T-helper 17 cell (primary cell): ENCODE data around the gene CC2D1A. TPM values are rescaled to one million over a fixed set of nuclear protein-coding genes. Genes with fewer than 3 reads are reported as not detected.

ENCODE experiments used
- ATAC-seq: fragments of 150-1000 bp; cut with Tn5 transposase; 2 replicates; pipeline ENCODE4 v1.10.0; 2021; ENCODE audit warnings: mild to moderate bottlenecking, moderate library complexity
- DNase-seq, 3 donors: peaks; one replicate each; pipeline versions ENCODE4 v3.0.0 to v3.0.0-alpha.2; 2020 to 2021
- H3K9me3 ChIP-seq: one replicate; pipeline ENCODE4 v1.7.0; 2013; ENCODE audit warnings: low read length, mild to moderate bottlenecking; ENCODE audit not compliant: control insufficient read depth, poor library complexity, severe bottlenecking
- H3K27ac Mint-ChIP-seq: one replicate; pipeline ENCODE4 v1.8.0; 2022; ENCODE audit warnings: mild to moderate bottlenecking, moderate library complexity, mixed read lengths
- H3K27me3 Mint-ChIP-seq: one replicate; pipeline ENCODE4 v1.8.0; 2022; ENCODE audit warnings: mixed read lengths
- H3K36me3 Mint-ChIP-seq: one replicate; pipeline ENCODE4 v1.8.0; 2022; ENCODE audit warnings: low read depth, mixed read lengths
- H3K4me1 Mint-ChIP-seq: one replicate; pipeline ENCODE4 v1.8.0; 2022; ENCODE audit warnings: mild to moderate bottlenecking, mixed read lengths
- H3K4me3 Mint-ChIP-seq: one replicate; pipeline ENCODE4 v1.8.0; 2022; ENCODE audit warnings: mild to moderate bottlenecking, moderate library complexity, mixed read lengths
- total RNA-seq, 4 donors: library from RNA in 2 of 4; stranded (reverse) in 2 of 4; gene quantifications; one replicate each; pipeline ENCODE4 v1.2.3 and lab custom pipeline; 2022 to 2026

CC2D1A gene
- total RNA-seq (10 to 100 TPM; 22.5 to 24.4 TPM), total RNA-seq (lab: John Stamatoyannopoulos, UW) (27.6 to 38.5 reads per million in 2 donors)

DNA sequence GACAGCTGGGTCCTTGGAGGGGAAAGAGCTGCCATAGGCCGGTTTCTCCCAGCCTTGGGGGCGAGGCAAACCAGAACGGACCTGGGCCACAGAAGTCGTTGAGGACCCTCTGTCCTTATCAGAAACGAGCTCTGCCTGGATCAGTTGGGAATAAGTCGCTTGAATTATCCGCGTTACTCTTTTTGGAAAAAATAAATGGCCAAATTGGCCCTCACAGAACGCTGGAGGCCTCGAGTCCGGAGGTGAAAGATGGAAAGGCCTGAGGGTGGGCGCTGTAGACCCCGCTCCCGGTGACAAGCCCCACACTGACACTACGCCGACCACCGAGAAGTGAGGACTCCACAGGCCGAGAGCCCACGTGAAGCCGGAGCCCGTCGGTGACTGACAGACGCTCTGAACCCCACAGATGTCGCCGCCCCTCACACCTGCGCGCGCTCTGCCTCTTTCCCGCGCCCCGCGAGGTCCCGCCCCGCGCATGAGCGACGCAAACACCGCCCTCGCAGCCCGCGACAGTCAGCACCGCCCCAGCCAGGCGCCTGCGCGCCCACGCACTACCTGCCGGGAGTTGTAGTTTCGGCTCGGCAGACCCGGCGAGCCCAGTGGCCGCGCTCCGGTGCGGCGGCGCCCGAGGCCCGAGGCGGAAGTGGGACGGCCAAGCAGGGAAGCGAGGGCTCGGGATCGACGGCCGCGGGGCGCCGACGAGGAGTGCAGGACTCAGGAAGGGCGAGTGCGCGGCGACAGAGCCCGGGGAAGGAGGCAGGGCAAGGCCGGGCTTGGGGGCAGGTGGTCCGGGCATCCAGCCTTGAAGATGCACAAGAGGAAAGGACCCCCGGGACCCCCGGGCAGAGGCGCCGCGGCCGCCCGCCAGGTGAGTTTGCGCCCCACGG lies at the start of gene CC2D1A, which contains the start of gene BRME1:
Gene CC2D1A (plus strand): TSS at position 568 of the 887 bp plus-strand sequence. CDS start 241 bp downstream, at position 809.
Gene BRME1 (minus strand): TSS at position 484 of the 887 bp plus-strand sequence. CDS start 1,225 bp downstream, outside the sequence.
- Mint-ChIP-seq H3K27me3 (no peaks in the 10 kb centered on the region), H3K4me1 (peaks cover 10% of the 10 kb centered on the region), H3K27ac (peak within 1 kb of the TSS; percentile 29), H3K4me3 (peak within 1 kb of the TSS; percentile 88), H3K36me3 (no peaks in the 10 kb centered on the region)
- no peaks in the 10 kb centered on the region for H3K9me3 ChIP-seq
- DNase-seq = peak; percentile 90 to 93 (median 92)
- ATAC-seq = peak; percentile 100

GRCh38 chr19:13856497-13856896 lies 49.5 kb upstream of the CC2D1A start:
- Mint-ChIP-seq H3K36me3 (no peaks in the 10 kb centered on the region), H3K4me1 (peaks cover 11% of the 10 kb centered on the region), H3K27ac (no peak overlapping the region), H3K27me3 (no peaks in the 10 kb centered on the region), H3K4me3 (no peak overlapping the region)
- ATAC-seq = no peak
- no peak for DNase-seq
- H3K9me3 ChIP-seq = no peaks in the 10 kb centered on the region

DNA sequence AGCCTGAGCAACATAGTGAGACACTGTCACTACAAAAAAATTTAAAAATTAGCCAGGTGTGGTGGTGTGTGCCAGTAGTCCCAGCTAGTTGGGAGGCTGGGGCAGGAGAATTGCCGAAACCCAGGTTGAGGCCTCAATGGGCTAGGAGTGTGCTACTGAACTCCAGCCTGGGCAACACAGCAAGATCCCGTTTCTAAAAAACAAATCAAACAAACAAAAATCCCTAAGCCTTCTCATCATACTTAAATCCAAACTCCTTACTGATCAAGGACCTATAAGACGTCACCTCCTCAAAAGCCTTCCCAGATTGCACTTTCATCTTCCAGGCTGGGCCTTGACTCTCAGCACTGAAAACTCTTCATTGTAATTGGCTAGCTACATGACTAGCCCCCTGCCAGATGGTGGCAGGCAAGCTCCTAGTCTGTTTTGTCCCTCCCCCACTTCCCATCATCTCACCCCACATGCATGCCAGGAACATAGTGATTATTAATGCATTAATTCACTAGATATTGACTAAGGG lies 46.6 kb upstream of the CC2D1A start:
- DNase-seq (no peak), ATAC-seq (no peak)
- Mint-ChIP-seq H3K4me1 (peaks cover 29% of the 10 kb centered on the region), H3K27ac (peak overlapping the region; percentile 99), H3K36me3 (peaks cover 2% of the 10 kb centered on the region), H3K4me3 (peak overlapping the region; percentile 52), H3K27me3 (peaks cover 9% of the 10 kb centered on the region)
- no peaks in the 10 kb centered on the region for H3K9me3 ChIP-seq

GRCh38 chr19:13860679-13861391 lies 45.2 kb upstream of the CC2D1A start:
- DNase-seq (no peak), ATAC-seq (no peak)
- Mint-ChIP-seq H3K4me1 (peaks cover 31% of the 10 kb centered on the region), H3K27ac (peak overlapping the region; percentile 99), H3K4me3 (peak overlapping the region; percentile 97), H3K27me3 (peaks cover 13% of the 10 kb centered on the region), H3K36me3 (peaks cover 4% of the 10 kb centered on the region)
- H3K9me3 ChIP-seq = no peaks in the 10 kb centered on the region

DNA sequence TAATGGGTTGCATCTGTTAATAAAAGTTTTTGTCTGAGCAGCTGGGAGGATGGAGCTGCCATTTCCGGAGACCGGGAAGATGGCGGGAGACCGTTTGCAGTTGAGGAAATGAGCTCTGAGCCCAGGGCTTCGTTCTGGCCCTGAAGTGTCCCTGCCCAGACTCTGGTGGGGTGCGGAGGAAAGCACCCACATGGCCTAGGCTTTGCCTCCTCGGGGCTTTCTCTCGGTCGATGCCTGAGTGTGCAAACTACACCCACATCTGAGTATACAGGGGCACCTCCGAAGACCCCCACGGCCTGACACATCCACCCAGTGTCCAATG lies 44.6 kb upstream of the CC2D1A start:
- DNase-seq (peak in 1 of 3 donors; percentile 49), ATAC-seq (peak; percentile 32)
- peaks cover 16% of the 10 kb centered on the region for H3K27me3 Mint-ChIP-seq

DNA sequence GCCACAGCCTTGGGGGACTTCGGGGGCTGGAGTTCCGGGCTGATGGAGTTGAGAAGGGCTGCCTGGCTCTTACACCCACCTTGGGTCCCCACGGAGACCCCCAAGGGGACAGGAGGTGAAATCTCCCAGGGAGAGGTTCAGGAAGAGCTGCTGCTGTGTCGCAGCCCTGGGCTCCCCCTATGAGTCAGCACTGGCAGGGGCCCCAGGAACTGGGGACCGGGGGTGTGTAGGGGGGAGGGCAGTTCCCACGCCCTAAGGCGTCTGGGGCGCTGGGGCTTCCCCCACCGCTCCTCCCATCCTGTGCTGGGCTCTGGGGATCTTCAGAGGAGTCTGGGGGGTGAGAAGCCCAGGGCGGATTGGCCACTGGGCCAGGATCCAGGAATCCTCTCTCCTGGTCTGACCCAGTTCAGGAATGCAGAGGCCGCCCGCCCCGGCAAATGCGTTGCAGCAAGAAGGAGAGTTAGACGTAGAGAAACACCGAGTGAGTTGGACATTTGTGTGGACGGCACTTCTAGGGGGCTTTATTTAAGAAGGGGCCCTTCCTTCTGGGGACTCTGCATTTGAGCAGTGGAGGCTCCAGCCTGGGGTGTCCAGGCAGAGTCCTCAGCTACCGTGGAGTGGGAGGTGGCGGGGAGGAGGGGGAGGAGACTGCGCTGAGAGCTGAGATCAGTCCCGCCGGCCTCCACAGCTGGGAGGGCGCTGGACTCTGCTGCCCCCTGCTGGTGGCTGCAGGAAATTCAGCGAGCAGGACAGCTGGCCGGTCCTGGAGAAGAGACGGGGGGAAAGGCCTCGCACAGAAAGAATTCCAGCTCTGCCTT lies 44.1 kb upstream of the CC2D1A start:
- Mint-ChIP-seq H3K4me3 (peak overlapping the region; percentile 97), H3K27me3 (peaks cover 22% of the 10 kb centered on the region), H3K36me3 (peaks cover 9% of the 10 kb centered on the region), H3K27ac (peak overlapping the region; percentile 99), H3K4me1 (peaks cover 38% of the 10 kb centered on the region)
- peak; percentile 91 for ATAC-seq
- no peaks in the 10 kb centered on the region for H3K9me3 ChIP-seq
- peak; percentile 83 to 91 (median 86) for DNase-seq

More for the DNA sequence above, 44.6 kb upstream of the CC2D1A start:
- H3K27ac Mint-ChIP-seq = peak overlapping the region; percentile 99
- H3K9me3 ChIP-seq = no peaks in the 10 kb centered on the region
- peaks cover 5% of the 10 kb centered on the region for H3K36me3 Mint-ChIP-seq
- peaks cover 34% of the 10 kb centered on the region for H3K4me1 Mint-ChIP-seq
- peak overlapping the region; percentile 97 for H3K4me3 Mint-ChIP-seq

DNA sequence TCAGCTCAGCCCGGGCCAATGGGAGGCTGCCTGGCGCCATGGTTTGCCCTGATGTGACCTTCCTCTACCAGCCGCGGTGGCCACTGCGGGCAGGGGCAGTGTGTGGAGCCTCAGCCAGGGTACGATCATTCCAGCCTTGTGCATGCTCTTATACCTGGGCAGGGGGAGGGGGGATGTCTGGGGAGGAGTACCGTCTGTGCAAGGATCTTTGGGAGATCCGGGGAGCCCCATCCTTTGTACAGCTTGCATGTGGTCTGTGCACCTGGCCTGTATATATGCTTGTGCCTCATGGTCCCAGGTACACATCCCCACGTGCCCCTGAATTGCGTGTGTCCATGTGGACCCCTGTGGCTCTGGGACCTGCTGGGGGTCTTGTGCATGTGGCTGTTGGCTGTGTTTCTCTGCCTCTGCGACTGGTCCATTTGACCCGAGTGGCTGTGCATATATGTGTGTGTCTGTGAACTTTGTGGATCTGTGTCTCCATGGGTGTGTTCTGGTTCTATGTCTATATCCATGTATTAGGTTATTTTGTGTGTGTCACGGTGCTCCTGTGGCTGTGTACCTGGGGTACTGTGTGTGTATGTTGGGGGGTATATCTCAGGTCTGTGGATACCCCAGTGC lies 41.8 kb upstream of the CC2D1A start:
- H3K36me3 Mint-ChIP-seq = peaks cover 11% of the 10 kb centered on the region
- peak overlapping the region; percentile 87 for H3K4me3 Mint-ChIP-seq
- peaks cover 33% of the 10 kb centered on the region for H3K27me3 Mint-ChIP-seq
- peaks cover 40% of the 10 kb centered on the region for H3K4me1 Mint-ChIP-seq
- ATAC-seq (no peak), DNase-seq (no peak)
- H3K9me3 ChIP-seq = no peaks in the 10 kb centered on the region
- peak overlapping the region; percentile 45 for H3K27ac Mint-ChIP-seq

GRCh38 chr19:13864667-13865570 lies 41.1 kb upstream of the CC2D1A start:
- Mint-ChIP-seq H3K4me1 (peaks cover 36% of the 10 kb centered on the region), H3K27me3 (peaks cover 33% of the 10 kb centered on the region), H3K27ac (peak overlapping the region; percentile 45), H3K36me3 (peaks cover 11% of the 10 kb centered on the region), H3K4me3 (peak overlapping the region; percentile 87)
- no peak for ATAC-seq
- no peaks in the 10 kb centered on the region for H3K9me3 ChIP-seq
- no peak for DNase-seq

GRCh38 chr19:13865571-13866462 lies 40.2 kb upstream of the CC2D1A start:
- Mint-ChIP-seq H3K4me3 (peak overlapping the region; percentile 87), H3K4me1 (peaks cover 34% of the 10 kb centered on the region), H3K27me3 (peaks cover 33% of the 10 kb centered on the region), H3K36me3 (peaks cover 11% of the 10 kb centered on the region), H3K27ac (peak overlapping the region; percentile 29)
- ATAC-seq = no peak
- no peak for DNase-seq
- H3K9me3 ChIP-seq = no peaks in the 10 kb centered on the region

GRCh38 chr19:13866463-13867046 lies 39.4 kb upstream of the CC2D1A start:
- peaks cover 11% of the 10 kb centered on the region for H3K36me3 Mint-ChIP-seq
- H3K27ac Mint-ChIP-seq = peak overlapping the region; percentile 29

More at GRCh38 chr19:13866463-13867046, 39.4 kb upstream of the CC2D1A start:
- ATAC-seq = no peak
- peaks cover 29% of the 10 kb centered on the region for H3K4me1 Mint-ChIP-seq
- H3K27me3 Mint-ChIP-seq = peaks cover 33% of the 10 kb centered on the region
- H3K4me3 Mint-ChIP-seq = peak overlapping the region; percentile 85
- no peak for DNase-seq
- H3K9me3 ChIP-seq = no peaks in the 10 kb centered on the region
